Uterus (tissue), 4 donors: Measurements from ENCODE around the gene MEMO1. TPM values are rescaled to one million over a fixed set of nuclear protein-coding genes. Genes with fewer than 3 reads are reported as not detected.
"Not testable (repeated sequence)": the region's sequence is repeated elsewhere in the genome, so short reads cannot be mapped to it uniquely, and the experiment has no call there.

ENCODE experiments used
- DNase-seq, 2 donors: peaks; one replicate each; pipeline ENCODE4 v3.0.0-alpha.2; 2019 to 2020
- H3K27ac ChIP-seq, 2 donors: fragments of 200-600 bp; sonication (generic); 1 replicate in 1 of 2; 2 replicates in 1 of 2; pipeline ENCODE4 v1.5.1; 2016 to 2018
- H3K27me3 ChIP-seq, 2 donors: fragments of 200-600 bp; sonication (generic); one replicate each; pipeline ENCODE4 v1.5.1; 2018 to 2019; ENCODE audit warnings: control low read depth in 1 of 2
- H3K36me3 ChIP-seq, 2 donors: fragments of 200-600 bp; sonication (generic); one replicate each; pipeline ENCODE4 v1.5.1; 2019; ENCODE audit warnings: control low read depth in 1 of 2
- H3K4me1 ChIP-seq, 2 donors: fragments of 200-600 bp; sonication (generic); one replicate each; pipeline ENCODE4 v1.5.1; 2018 to 2019; ENCODE audit warnings: control low read depth in 1 of 2
- H3K4me3 ChIP-seq, 2 donors: fragments of 200-600 bp; sonication (generic); 1 replicate in 1 of 2; 2 replicates in 1 of 2; pipeline ENCODE4 v1.5.1; 2018 to 2019; ENCODE audit warnings: mild to moderate bottlenecking in 1 of 2
- H3K9me3 ChIP-seq, 2 donors: fragments of 200-600 bp; sonication (generic); one replicate each; pipeline ENCODE4 v1.5.1; 2019; ENCODE audit warnings: control low read depth in 1 of 2
- POLR2A ChIP-seq, 2 donors: fragments of 450-650 bp; IDR thresholded peaks; one replicate each; pipeline ENCODE4 v1.6.1; 2016; ENCODE audit warnings: antibody characterized with exemption in 2 of 2, mild to moderate bottlenecking in 1 of 2, moderate library complexity in 1 of 2
- intact Hi-C: fragments of 100-400 bp; cut with DNase I; formaldehyde crosslinking; loops from one replicate; pipeline ENCODE4 v1.15.1; 2023; ENCODE audit warnings: low total_unique reads
- total RNA-seq, 4 donors: library from RNA; depleted of rRNA in 3 of 4; stranded (reverse); fragments of >200 nt in 3 of 4; gene quantifications; one replicate each; pipeline versions ENCODE4 v1.1.0 to v1.2.4, GENCODE V29; 2014 to 2023
- TF ChIP-seq, protein P1 (sequence below), 4 experiments: fragments of 200-600 bp in 2 of 4; fragments of 450-650 bp in 2 of 4; sonication (generic) in 2 of 4; IDR thresholded peaks; one replicate each; pipeline ENCODE4 v1.5.1; 2016 to 2019; ENCODE audit warnings: antibody characterized with exemption in 4 of 4, mild to moderate bottlenecking in 2 of 4, moderate library complexity in 1 of 4
- donor health status: DM: yes; HTN: yes; CAD: no.

The MEMO1 gene
- total RNA-seq, 4 donors from 2014 or later: 7.9 to 51.1 (median 23.3) TPM

DNA sequence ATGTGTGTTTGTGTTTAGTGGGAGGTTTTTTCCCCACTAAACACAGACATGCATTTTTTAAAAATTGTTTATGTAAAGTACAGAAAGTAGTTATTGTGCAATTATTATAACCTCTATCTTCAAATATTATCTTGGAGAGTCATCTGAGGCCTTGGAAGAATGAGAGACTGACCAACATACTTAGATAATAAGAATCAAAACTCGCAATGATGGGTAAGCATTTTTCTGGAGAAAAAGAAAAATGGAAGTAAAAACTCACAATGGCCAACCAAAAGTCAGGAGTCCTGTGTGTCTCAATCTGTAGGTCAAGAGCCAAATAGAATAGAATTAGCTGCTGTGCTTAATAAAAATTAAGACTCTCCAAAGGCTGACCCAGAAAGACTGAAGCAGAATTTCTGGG is 43.0 kb downstream of the MEMO1 start:
- Histone ChIP-seq H3K27ac (no peak overlapping the region), H3K4me3 (no peak overlapping the region), H3K36me3 (no peaks in the 10 kb centered on the region), H3K27me3 (no peaks in the 10 kb centered on the region), H3K9me3 (no peaks in the 10 kb centered on the region), H3K4me1 (no peaks in the 10 kb centered on the region)
- intact Hi-C loops: no loop called here
- no peak for DNase-seq
- TF ChIP-seq, protein P1, sequence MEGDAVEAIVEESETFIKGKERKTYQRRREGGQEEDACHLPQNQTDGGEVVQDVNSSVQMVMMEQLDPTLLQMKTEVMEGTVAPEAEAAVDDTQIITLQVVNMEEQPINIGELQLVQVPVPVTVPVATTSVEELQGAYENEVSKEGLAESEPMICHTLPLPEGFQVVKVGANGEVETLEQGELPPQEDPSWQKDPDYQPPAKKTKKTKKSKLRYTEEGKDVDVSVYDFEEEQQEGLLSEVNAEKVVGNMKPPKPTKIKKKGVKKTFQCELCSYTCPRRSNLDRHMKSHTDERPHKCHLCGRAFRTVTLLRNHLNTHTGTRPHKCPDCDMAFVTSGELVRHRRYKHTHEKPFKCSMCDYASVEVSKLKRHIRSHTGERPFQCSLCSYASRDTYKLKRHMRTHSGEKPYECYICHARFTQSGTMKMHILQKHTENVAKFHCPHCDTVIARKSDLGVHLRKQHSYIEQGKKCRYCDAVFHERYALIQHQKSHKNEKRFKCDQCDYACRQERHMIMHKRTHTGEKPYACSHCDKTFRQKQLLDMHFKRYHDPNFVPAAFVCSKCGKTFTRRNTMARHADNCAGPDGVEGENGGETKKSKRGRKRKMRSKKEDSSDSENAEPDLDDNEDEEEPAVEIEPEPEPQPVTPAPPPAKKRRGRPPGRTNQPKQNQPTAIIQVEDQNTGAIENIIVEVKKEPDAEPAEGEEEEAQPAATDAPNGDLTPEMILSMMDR (IDR thresholded peaks at IDR 0.05): no peak
- no peak for TF ChIP-seq POLR2A (IDR thresholded peaks at IDR 0.05)

DNA sequence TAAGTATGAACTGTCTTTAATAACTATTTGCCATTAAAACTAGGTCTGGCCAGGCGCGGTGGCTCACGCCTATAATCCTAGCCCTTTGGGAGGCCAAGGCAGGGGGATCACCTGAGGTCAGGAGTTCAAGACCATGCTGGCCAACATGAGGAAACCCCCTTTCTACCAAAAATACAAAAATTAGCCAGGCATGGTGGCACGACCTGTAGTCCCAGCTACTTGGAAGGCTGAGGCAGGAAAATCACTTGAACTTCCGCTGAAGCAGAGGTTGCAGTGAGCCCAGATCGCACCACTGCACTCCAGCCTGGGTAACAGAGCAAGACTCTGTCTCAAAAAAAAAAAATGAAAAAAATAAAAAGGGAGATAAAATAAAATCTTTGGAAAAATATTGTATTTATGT is 44.4 kb downstream of the MEMO1 start:
- H3K4me1 ChIP-seq, H3K27me3 ChIP-seq, H3K36me3 ChIP-seq, H3K9me3 ChIP-seq, intact Hi-C loops, H3K4me3 ChIP-seq, DNase-seq, H3K27ac ChIP-seq: not testable (repeated sequence)

DNA sequence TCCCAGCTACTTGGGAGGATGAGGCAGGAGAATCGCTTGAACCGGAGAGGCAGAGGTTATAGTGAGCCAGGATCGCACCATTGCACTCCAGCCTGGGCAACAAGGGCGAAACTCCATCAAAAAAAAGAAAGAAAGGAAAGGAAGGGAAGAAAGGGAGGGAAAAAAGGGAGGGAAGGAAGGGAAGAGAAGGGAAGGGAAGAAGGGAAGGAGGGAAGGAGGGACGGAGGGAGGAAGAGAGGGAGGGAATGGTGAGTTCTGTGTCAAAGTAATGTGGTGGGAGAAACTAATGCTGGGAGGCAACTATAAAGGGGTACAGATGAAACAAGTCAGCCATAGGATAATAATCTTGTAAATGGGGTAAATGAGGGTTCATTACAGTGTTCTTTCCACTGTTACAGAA is 45.7 kb downstream of the MEMO1 start:
- no peaks in the 10 kb centered on the region for H3K9me3 ChIP-seq
- H3K27ac ChIP-seq: no peak overlapping the region
- H3K4me1 ChIP-seq: no peaks in the 10 kb centered on the region
- H3K4me3 ChIP-seq: no peak overlapping the region
- no peak for TF ChIP-seq POLR2A (IDR thresholded peaks at IDR 0.05)
- TF ChIP-seq, protein P1 (IDR thresholded peaks at IDR 0.05): no peak
- no peaks in the 10 kb centered on the region for H3K36me3 ChIP-seq
- no peak for DNase-seq
- intact Hi-C loops: no loop called here
- no peaks in the 10 kb centered on the region for H3K27me3 ChIP-seq

DNA sequence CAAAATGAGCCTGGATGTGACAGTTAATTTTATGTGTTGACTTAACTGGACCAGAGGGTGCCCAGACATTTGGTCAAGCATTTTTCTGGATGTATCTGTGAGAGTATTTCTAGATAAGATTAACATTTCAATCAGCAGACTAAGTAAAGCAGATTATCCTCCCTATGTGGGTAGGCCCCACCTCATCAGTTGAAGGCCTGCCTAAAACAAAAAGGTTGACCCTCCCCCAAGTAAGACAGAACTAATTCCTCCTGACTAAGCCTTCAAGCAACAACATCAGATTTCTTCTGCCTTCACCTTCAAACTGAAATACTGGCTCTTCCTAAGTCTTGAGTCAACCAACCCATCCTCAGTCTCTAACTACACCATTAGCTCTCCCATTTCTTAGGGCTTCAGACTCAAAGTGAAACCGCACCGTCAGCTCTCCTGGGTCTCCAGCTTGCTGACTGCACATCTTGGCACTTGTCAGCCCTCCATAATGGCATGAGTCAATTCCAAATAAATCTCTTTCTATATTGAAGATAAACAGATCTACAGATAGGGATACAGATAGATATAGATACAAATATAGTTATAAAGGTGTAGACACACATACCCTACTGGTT is 47.9 kb downstream of the MEMO1 start:
- no peak overlapping the region for H3K4me3 ChIP-seq
- no peaks in the 10 kb centered on the region for H3K36me3 ChIP-seq
- no peak for DNase-seq
- no peaks in the 10 kb centered on the region for H3K27me3 ChIP-seq
- H3K27ac ChIP-seq: no peak overlapping the region
- TF ChIP-seq, protein P1 (IDR thresholded peaks at IDR 0.05): no peak
- no peak for TF ChIP-seq POLR2A (IDR thresholded peaks at IDR 0.05)
- intact Hi-C loops: no loop called here
- H3K9me3 ChIP-seq: no peaks in the 10 kb centered on the region
- H3K4me1 ChIP-seq: no peaks in the 10 kb centered on the region

DNA sequence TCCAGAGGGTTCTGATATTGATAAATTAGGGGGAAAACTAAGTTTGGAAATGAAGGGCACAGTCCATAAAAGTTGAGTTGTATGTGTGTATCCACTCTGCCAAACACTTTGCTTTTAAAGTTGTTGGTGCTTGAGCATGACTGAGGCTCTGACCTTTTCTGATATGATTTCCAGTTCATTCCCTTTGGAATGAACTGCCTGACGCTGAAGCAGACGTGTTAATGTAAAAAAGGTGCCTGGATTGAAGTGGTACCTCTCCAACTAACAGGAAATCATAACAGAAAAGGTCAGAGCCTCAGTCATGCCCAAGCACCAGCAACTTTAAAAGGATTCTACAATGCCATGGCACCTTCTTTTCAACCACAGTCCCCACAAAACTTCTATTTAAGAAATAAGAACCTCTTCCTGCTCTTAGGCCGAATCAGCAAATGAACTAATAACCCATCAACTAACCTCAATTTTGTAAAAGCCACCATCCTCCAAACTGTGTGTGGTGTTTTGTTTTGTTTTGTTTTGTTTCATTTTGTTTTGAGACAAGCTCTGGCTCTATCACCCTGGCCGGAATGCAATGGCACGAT is 52.6 kb downstream of the MEMO1 start:
- no peak for DNase-seq
- TF ChIP-seq POLR2A (IDR thresholded peaks at IDR 0.05): no peak
- TF ChIP-seq, protein P1 (IDR thresholded peaks at IDR 0.05): no peak
- H3K4me1 ChIP-seq: no peaks in the 10 kb centered on the region
- no peaks in the 10 kb centered on the region for H3K36me3 ChIP-seq
- intact Hi-C loops: no loop called here
- H3K27ac ChIP-seq: no peak overlapping the region
- H3K9me3 ChIP-seq: no peaks in the 10 kb centered on the region
- no peaks in the 10 kb centered on the region for H3K27me3 ChIP-seq
- no peak overlapping the region for H3K4me3 ChIP-seq
